Activated T-cell treated with anti-CD3 and anti-CD28 coated beads for 4 hours (primary cell): Measurements from ENCODE around the gene MIOS.
A peak's percentile ranks its signal among the peaks of the same experiment; 100 is the strongest.

Experiments used
- DNase-seq: peaks from one replicate; pipeline ENCODE4 v3.0.0-alpha.2; 2020

The MIOS gene

GRCh38 chr7:7566651-7567611 lies at the start of gene MIOS:
Gene MIOS (plus strand): TSS chr7:7566884. CDS start chr7:7572476, 5,592 bp downstream.
- peak; percentile 71 for DNase-seq

GRCh38 chr7:7517754-7518153 lies 48.9 kb upstream of the MIOS start:
- DNase-seq = no peak

- no peak for DNase-seq
Measured at GRCh38 chr7:7519056-7519455, 47.6 kb upstream of the MIOS start.

- DNase-seq = no peak
Measured at GRCh38 chr7:7519528-7519927, 47.2 kb upstream of the MIOS start.

- no peak for DNase-seq
Measured at GRCh38 chr7:7521259-7521658, 45.4 kb upstream of the MIOS start.

- no peak for DNase-seq
Measured at GRCh38 chr7:7522421-7522820, 44.3 kb upstream of the MIOS start.

- no peak for DNase-seq
Measured at GRCh38 chr7:7524121-7524520, 42.6 kb upstream of the MIOS start.

- no peak for DNase-seq
Measured at GRCh38 chr7:7526006-7526405, 40.7 kb upstream of the MIOS start.

- no peak for DNase-seq
Measured at GRCh38 chr7:7527047-7527446, 39.6 kb upstream of the MIOS start.

- no peak for DNase-seq
Measured at GRCh38 chr7:7529328-7529727, 37.4 kb upstream of the MIOS start.

GRCh38 chr7:7533831-7534430 lies 32.8 kb upstream of the MIOS start:
- DNase-seq = no peak

GRCh38 chr7:7535691-7536090 lies 31.0 kb upstream of the MIOS start, which contains the start of gene COL28A1:
Gene COL28A1 (minus strand): TSS chr7:7535873. CDS start chr7:7532875, 2,998 bp downstream.
- DNase-seq = no peak

GRCh38 chr7:7536396-7537019 lies 30.2 kb upstream of the MIOS start:
- no peak for DNase-seq

GRCh38 chr7:7537711-7538110 lies 29.0 kb upstream of the MIOS start:
- no peak for DNase-seq

GRCh38 chr7:7539152-7539551 lies 27.5 kb upstream of the MIOS start:
- DNase-seq = no peak

GRCh38 chr7:7539711-7540110 lies 27.0 kb upstream of the MIOS start:
- DNase-seq = no peak

- no peak for DNase-seq
Measured at GRCh38 chr7:7542251-7542835, 24.3 kb upstream of the MIOS start.

GRCh38 chr7:7548407-7548806 lies 18.3 kb upstream of the MIOS start:
- no peak for DNase-seq

GRCh38 chr7:7550663-7551062 lies 16.0 kb upstream of the MIOS start:
- DNase-seq = no peak

- DNase-seq = no peak
Measured at GRCh38 chr7:7552199-7552598, 14.5 kb upstream of the MIOS start.

- DNase-seq = no peak
Measured at GRCh38 chr7:7553386-7553785, 13.3 kb upstream of the MIOS start.

- DNase-seq = no peak
Measured at GRCh38 chr7:7554021-7554432, 12.7 kb upstream of the MIOS start.
